ENCODE results near the gene GSTM2.
A peak's percentile ranks its signal among the peaks of the same experiment; 100 is the strongest.

The GSTM2 gene

DNA sequence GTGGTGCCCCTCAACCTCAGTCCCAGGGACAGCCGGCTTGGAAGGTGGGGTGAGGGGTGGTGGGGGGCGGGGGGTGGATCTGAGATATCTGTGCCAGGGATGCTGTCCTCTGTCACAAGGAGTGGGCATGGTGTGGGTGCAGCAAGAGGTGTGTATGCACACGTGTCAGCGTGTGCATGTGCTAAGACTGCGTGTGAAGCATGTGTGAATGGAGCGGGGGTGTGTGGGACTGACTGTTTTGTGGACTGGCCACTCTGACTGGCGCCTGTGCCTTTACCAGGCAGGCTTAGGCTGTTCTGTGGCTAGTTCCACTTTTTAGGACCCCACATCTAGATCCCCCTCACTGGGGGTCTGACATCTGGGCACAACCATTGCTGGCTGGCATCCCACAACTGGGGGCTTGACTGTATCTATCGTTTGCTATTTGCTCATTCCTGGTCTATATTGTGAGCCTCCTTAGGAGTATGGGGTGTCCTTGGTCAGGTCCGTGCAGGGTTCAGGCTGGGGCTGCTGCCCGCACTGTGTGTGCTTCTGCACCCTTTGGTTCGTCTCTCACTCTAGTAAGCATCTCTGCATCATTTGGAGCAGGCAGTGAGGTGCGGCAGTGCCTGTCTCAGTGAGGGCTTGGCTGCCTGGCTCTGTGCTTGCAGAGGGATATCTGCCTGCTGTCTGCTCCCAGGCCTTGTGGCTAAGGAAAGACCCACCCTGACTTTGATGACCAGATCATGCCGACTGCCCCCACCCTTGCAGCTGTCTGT is 46.3 kb upstream of the GSTM2 start:
- TF ChIP-seq, protein P1, sequence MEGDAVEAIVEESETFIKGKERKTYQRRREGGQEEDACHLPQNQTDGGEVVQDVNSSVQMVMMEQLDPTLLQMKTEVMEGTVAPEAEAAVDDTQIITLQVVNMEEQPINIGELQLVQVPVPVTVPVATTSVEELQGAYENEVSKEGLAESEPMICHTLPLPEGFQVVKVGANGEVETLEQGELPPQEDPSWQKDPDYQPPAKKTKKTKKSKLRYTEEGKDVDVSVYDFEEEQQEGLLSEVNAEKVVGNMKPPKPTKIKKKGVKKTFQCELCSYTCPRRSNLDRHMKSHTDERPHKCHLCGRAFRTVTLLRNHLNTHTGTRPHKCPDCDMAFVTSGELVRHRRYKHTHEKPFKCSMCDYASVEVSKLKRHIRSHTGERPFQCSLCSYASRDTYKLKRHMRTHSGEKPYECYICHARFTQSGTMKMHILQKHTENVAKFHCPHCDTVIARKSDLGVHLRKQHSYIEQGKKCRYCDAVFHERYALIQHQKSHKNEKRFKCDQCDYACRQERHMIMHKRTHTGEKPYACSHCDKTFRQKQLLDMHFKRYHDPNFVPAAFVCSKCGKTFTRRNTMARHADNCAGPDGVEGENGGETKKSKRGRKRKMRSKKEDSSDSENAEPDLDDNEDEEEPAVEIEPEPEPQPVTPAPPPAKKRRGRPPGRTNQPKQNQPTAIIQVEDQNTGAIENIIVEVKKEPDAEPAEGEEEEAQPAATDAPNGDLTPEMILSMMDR (IDR thresholded peaks at IDR 0.05; ENCODE audit: low read depth, low read length, missing control alignments), result no peak
- H3K27ac ChIP-seq, result no peak overlapping the region
- H3K36me3 ChIP-seq (replicated peaks), result peaks cover 7% of the 10 kb centered on the region
- in situ Hi-C loops (cut with HindIII; ENCODE audit: low pct_ligation_motif_present, low sequenced_read_pairs), result no loop called here
- DNase-seq, result no peak
- H3K27me3 ChIP-seq (replicated peaks), result no peaks in the 10 kb centered on the region
- peak overlapping the region; percentile 75 for H3K4me3 ChIP-seq (ENCODE audit: low read depth, low read length)

DNA sequence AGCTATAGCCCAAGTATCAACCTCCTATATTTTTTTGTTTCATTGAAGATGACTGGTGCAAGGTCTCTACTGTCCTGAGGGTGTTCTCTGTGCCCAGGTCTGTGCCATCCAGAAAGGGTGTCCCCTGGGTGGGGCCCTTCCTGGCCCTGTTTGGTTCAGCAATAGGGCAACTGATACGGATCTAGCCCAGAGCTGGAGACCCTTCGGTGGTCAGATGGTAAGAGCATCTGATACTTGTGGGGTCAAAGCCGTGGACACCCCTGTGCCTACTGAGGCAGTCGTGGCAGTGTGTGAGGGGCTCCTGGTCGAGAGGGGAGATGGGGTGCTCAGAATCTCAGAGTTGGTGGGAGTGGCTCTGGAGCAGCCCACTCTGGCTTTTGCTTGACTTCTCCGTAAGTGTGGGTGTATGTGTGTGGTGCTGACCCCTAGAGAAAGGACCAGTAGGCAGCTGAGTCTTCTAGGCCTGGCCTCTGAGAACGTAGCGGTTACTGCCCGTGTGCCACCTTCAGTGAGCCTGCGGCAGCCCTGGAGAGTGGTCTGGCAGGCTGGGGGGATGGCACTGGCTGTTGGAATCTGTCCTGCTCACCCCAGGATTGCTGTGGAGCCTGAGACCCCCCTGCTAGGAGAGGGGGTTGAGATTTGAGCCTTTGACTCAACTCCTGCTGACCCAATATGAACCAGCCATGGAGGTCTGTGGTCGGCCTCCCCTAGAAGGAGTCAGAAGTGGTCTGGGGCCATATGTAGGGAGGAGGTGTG is 45.5 kb upstream of the GSTM2 start:
- Histone ChIP-seq H3K27me3 (replicated peaks) (no peaks in the 10 kb centered on the region), H3K36me3 (replicated peaks) (peaks cover 14% of the 10 kb centered on the region), H3K27ac (no peak overlapping the region), H3K4me3 (ENCODE audit: low read depth, low read length) (peak overlapping the region; percentile 75)
- DNase-seq, result no peak
- TF ChIP-seq, protein P1 (IDR thresholded peaks at IDR 0.05; ENCODE audit: low read depth, low read length, missing control alignments), result no peak
- in situ Hi-C loops (cut with HindIII; ENCODE audit: low pct_ligation_motif_present, low sequenced_read_pairs), result no loop called here

DNA sequence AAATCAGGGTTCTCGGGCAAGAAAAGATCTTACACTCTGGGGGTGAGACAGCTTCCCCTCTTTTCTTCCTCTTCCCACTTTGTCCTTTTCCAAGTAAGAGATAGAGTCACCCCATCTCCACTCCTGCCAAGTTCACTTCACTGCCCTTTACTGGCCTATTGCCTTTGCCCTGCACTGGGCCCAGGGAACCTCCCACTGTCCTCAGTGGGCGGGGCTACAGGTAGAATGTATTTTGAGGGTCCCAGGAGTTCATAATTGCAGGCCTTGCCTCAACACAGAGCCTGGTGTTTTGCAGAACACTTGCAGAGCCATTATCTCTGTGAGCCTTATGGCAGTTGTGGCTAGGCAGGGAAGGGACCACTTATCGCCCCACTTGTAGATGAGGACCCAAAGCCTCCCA is 45.0 kb upstream of the GSTM2 start:
- Histone ChIP-seq H3K27me3 (replicated peaks) (no peaks in the 10 kb centered on the region), H3K27ac (no peak overlapping the region), H3K4me3 (ENCODE audit: low read depth, low read length) (no peak overlapping the region), H3K36me3 (replicated peaks) (peaks cover 20% of the 10 kb centered on the region)
- TF ChIP-seq, protein P1 (IDR thresholded peaks at IDR 0.05; ENCODE audit: low read depth, low read length, missing control alignments), result no peak
- DNase-seq, result no peak
- in situ Hi-C loops (cut with HindIII; ENCODE audit: low pct_ligation_motif_present, low sequenced_read_pairs), result no loop called here

DNA sequence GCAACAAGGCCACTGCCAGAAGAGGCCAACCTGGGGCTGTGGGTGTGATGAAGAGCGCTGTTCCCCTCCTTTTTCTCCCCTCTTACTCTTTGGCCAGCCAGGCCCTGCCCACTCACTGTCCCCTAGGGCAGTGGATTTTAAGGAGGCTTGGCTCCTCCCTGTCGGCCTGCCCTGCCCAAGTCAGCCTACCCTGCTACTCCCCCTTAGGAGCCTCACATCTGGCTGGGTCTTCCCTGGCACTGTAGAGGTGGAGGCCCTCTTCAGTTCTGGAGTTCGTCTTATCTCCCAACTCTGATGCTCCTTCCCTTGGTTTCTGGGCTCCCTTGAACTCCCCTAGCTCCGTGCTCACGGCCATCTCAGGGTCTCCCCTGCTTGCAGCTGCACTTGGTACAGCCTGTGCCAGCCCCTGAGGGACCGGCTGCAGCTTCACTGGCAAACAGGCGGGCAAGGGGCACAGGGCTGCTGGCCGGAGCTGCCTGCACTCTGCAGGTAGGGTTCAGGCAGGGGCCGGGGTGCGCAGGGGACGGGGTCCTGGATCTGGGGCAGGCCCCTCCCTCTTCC is 44.2 kb upstream of the GSTM2 start:
- TF ChIP-seq, protein P1 (IDR thresholded peaks at IDR 0.05; ENCODE audit: low read depth, low read length, missing control alignments), result no peak
- no peak overlapping the region for H3K27ac ChIP-seq
- no peak for DNase-seq
- H3K27me3 ChIP-seq (replicated peaks), result no peaks in the 10 kb centered on the region
- no peak overlapping the region for H3K4me3 ChIP-seq (ENCODE audit: low read depth, low read length)
- peaks cover 28% of the 10 kb centered on the region for H3K36me3 ChIP-seq (replicated peaks)
- in situ Hi-C loops (cut with HindIII; ENCODE audit: low pct_ligation_motif_present, low sequenced_read_pairs), result no loop called here

DNA sequence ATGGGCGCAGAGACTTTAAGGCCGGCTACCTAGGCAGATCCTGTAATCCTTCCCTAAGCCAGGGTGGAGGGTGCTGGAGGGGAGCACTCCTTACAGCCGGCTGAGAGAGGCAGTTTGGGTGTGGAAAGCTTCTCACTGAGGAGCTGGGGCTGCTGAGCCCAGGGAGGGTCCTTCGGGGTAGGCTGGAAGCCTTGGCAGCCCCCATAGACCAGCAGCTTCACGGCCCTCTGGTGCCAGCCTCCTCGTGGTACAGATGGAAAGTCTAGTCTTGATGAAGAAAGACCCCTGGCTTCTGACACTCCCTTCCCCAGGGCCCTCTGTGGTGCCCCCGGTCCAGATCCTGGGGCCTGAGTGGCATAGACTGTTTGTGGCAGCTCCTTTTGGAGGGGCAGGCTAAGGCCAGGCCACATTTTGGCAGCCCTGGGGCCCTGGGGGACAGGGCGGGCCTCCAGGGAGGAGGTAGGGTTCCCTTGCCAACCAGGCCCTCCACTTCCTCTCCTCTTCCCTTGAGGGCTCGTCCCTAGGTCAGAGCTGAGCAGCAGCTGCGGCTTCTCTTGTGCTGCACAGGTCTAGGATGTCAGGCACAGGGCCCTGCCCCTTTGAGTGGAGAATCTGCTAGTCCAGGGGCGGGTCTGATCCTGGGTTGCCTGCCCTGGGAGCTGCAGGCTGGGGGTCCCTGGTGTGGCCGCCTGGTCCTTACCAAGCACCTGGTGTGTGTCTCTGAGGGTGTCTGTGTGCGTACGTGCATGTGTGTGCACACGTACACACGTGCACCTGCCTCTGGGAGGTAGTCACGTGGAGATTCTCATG is 43.5 kb upstream of the GSTM2 start:
- no peak overlapping the region for H3K4me3 ChIP-seq (ENCODE audit: low read depth, low read length)
- in situ Hi-C loops (cut with HindIII; ENCODE audit: low pct_ligation_motif_present, low sequenced_read_pairs), result no loop called here
- no peak overlapping the region for H3K27ac ChIP-seq
- H3K36me3 ChIP-seq (replicated peaks), result peaks cover 35% of the 10 kb centered on the region
- DNase-seq, result no peak
- TF ChIP-seq, protein P1 (IDR thresholded peaks at IDR 0.05; ENCODE audit: low read depth, low read length, missing control alignments), result no peak
- no peaks in the 10 kb centered on the region for H3K27me3 ChIP-seq (replicated peaks)

Measured in brain microvascular endothelial cell (primary cell).